Right hindlimb (tissue), 1 donor: ENCODE data around the gene SNX21.
A peak's percentile ranks its signal among the peaks of the same experiment; 100 is the strongest.

Experiments
- DNase-seq: peaks from one replicate; pipeline ENCODE4 v3.0.0-alpha.2; 2018

SNX21 gene

DNA sequence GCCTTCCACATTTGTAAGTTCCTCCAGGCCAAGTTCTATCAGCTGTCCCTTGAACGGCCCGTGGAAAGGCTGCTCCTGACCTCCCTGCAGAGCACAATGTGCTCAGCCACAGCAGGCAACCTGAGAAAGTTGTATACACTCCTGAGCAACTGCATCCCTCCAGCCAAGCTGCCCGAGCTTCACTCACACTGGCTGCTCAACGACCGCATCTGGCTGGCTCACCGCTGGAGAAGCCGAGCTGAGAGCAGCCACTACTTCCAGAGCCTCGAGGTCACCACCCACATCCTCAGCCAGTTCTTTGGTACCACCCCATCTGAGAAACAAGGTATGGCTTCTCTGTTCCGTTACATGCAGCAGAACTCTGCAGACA is 49.5 kb downstream of the SNX21 start:
- DNase-seq, result no peak

- DNase-seq, result no peak
Measured at GRCh38 chr20:45886590-45887345, 53.2 kb downstream of the SNX21 start.

GRCh38 chr20:45887346-45887715 is 53.7 kb downstream of the SNX21 start, which contains the start of gene SPATA25:
Gene SPATA25, minus strand, starts transcription at chr20:45887622. Its CDS starts 32 bp downstream, at chr20:45887590.
- DNase-seq, result no peak

DNA sequence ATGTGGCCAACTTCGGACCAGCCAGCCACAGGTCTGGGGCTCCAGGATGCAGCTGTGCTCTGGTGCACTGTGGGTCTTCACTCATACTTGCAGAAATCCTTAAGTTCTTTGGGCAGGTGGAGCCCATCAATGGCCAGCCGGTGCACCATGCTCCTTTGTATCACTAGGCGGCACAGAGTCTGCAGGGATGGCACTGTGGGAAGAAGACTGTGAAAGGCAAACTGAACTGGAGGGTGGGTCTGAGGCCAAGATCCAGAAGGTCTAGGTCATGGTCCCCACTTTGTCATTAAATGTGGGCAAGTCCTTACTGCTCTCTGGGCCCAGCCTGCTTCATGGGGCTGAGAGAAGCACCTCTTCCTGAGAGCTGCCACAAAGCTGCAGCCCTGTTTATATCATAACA is 55.1 kb downstream of the SNX21 start:
- DNase-seq, result no peak

- DNase-seq, result peak; percentile 92
Measured at GRCh38 chr20:45890077-45890984, 56.7 kb downstream of the SNX21 start.

DNA sequence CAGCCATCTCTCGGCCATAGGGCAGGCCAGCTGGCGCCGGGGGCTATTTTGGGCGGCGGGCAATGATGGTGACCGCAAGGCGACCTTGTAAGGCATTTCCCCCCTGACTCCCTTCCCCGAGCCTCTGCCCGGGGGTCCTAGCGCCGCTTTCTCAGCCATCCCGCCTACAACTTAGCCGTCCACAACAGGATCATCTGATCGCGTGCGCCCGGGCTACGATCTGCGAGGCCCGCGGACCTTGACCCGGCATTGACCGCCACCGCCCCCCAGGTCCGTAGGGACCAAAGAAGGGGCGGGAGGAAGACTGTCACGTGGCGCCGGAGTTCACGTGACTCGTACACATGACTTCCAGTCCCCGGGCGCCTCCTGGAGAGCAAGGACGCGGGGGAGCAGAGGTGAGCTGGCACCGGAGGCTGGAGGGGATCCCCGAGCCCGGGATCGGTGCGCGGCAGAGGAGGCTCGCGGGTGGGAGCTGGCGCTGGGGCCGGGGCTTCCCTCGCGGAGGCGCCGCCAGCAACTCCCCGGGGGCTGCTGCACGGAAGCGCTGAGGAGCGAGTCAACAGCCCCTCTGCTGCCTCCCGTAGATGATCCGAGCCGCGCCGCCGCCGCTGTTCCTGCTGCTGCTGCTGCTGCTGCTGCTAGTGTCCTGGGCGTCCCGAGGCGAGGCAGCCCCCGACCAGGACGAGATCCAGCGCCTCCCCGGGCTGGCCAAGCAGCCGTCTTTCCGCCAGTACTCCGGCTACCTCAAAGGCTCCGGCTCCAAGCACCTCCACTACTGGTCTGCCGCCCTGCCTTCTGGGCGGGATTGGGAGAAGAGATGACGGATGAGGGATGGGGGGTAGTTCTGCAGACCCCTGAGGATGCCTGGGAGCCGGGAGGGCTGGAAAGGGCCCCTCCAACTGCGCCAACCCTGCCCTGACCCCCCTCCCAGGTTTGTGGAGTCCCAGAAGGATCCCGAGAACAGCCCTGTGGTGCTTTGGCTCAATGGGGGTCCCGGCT is 57.7 kb downstream of the SNX21 start, which contains the start of the genes CTSA and NEURL2:
Gene CTSA, plus strand, starts transcription at position 351 of the 999 bp plus-strand sequence. Its CDS starts 234 bp downstream, at position 585.
Gene NEURL2, minus strand, starts transcription at position 224 of the 999 bp plus-strand sequence. Its CDS starts 217 bp downstream, at position 7.
- peak; percentile 94 for DNase-seq

- no peak for DNase-seq
Measured at GRCh38 chr20:45892049-45892825, 58.6 kb downstream of the SNX21 start.
